SU-DHL-6 (cell line): ENCODE data around the gene FBXW5.

Source experiments
- H2AFZ ChIP-seq: fragments of 200-600 bp; sonication (generic); 2 replicates; pipeline ENCODE4 v1.6.1; 2014; ENCODE audit warnings: low read depth, mild to moderate bottlenecking, moderate library complexity, mixed read lengths, antibody characterized with exemption, low read length; ENCODE audit not compliant: severe bottlenecking
- H3F3A ChIP-seq: fragments of 200-600 bp; shearing (Covaris generic); 2 replicates; pipeline ENCODE4 v1.6.0; 2016; ENCODE audit warnings: antibody characterized with exemption, mild to moderate bottlenecking; ENCODE audit not compliant: insufficient read depth
- H3K27ac ChIP-seq: fragments of 200-600 bp; sonication (generic); 2 replicates; pipeline ENCODE4 v1.5.1; 2016; ENCODE audit warnings: low read depth, mild to moderate bottlenecking, low read length, moderate library complexity, mixed read lengths
- H3K27me3 ChIP-seq: fragments of 200-600 bp; sonication (generic), shearing (Covaris generic); 2 replicates; pipeline ENCODE4 v1.6.0; 2014; ENCODE audit warnings: mild to moderate bottlenecking, low read length
- H3K36me3 ChIP-seq: fragments of 200-600 bp; sonication (generic); 2 replicates; pipeline ENCODE4 v1.6.1; 2014; ENCODE audit warnings: mild to moderate bottlenecking, low read length, mixed read lengths
- H3K4me2 ChIP-seq: fragments of 300-600, 200-600 bp; shearing (Covaris generic), sonication (generic); 2 replicates; pipeline ENCODE4 v1.6.0; 2014; ENCODE audit warnings: low read length, low read depth, mild to moderate bottlenecking; ENCODE audit not compliant: poor library complexity, severe bottlenecking
- H3K4me3 ChIP-seq: fragments of 200-600 bp; sonication (generic); 2 replicates; pipeline ENCODE4 v1.5.1; 2014; ENCODE audit warnings: antibody characterized with exemption, low read length, mild to moderate bottlenecking, mixed read lengths; ENCODE audit not compliant: insufficient read depth, poor library complexity, severe bottlenecking
- H3K79me2 ChIP-seq: fragments of 200-600 bp; sonication (generic); 2 replicates; pipeline ENCODE4 v1.6.1; 2014; ENCODE audit warnings: mild to moderate bottlenecking, low read length, moderate library complexity; ENCODE audit not compliant: insufficient read depth
- H3K9ac ChIP-seq: fragments of 200-600 bp; sonication (generic); 2 replicates; pipeline ENCODE4 v1.7.0; 2014; ENCODE audit warnings: mild to moderate bottlenecking, low read length
- H3K9me2 ChIP-seq: fragments of 200-600 bp; sonication (generic); replicated peaks from 2 replicates; pipeline ENCODE4 v1.6.1; 2014; ENCODE audit warnings: low read length; ENCODE audit not compliant: insufficient read depth
- H3K9me3 ChIP-seq: fragments of 200-600 bp; sonication (generic); 2 replicates; pipeline ENCODE4 v1.6.1; 2014; ENCODE audit warnings: low read length, mixed read lengths; ENCODE audit not compliant: insufficient read depth
- H4K20me1 ChIP-seq: fragments of 200-600 bp; sonication (generic); 2 replicates; pipeline ENCODE4 v1.6.1; 2014; ENCODE audit warnings: low read depth, mild to moderate bottlenecking, antibody characterized with exemption, low read length, moderate library complexity, mixed read lengths
- EZH2phosphoT487 ChIP-seq: fragments of 200-600 bp; sonication (generic), shearing (Covaris generic); conservative IDR thresholded peaks from 2 replicates; pipeline ENCODE4 v1.6.1; 2018; ENCODE audit warnings: mild to moderate bottlenecking, antibody characterized with exemption, low read length, moderate library complexity, mixed read lengths
- TF ChIP-seq, protein P1 (sequence below): fragments of 200-600 bp; sonication (generic); IDR thresholded peaks from one replicate; pipeline ENCODE4 v1.5.1; 2017; ENCODE audit warnings: antibody characterized with exemption, mild to moderate bottlenecking, low read length, moderate library complexity; ENCODE audit not compliant: insufficient read depth, poor library complexity, severe bottlenecking

The FBXW5 gene

GRCh38 chr9:136957461-136957860 lies 12.9 kb upstream of the FBXW5 start:
- Histone ChIP-seq H2AFZ (no peak overlapping the region), H4K20me1 (no peaks in the 10 kb centered on the region), H3K79me2 (no peaks in the 10 kb centered on the region), H3K9ac (no peak overlapping the region), H3K9me3 (no peaks in the 10 kb centered on the region), H3K4me2 (no peak overlapping the region), H3F3A (no peaks in the 10 kb centered on the region), H3K36me3 (no peaks in the 10 kb centered on the region), H3K27me3 (no peaks in the 10 kb centered on the region), H3K9me2 (no peaks in the 10 kb centered on the region), H3K27ac (no peak overlapping the region), H3K4me3 (no peak overlapping the region)
- TF ChIP-seq, protein P1, sequence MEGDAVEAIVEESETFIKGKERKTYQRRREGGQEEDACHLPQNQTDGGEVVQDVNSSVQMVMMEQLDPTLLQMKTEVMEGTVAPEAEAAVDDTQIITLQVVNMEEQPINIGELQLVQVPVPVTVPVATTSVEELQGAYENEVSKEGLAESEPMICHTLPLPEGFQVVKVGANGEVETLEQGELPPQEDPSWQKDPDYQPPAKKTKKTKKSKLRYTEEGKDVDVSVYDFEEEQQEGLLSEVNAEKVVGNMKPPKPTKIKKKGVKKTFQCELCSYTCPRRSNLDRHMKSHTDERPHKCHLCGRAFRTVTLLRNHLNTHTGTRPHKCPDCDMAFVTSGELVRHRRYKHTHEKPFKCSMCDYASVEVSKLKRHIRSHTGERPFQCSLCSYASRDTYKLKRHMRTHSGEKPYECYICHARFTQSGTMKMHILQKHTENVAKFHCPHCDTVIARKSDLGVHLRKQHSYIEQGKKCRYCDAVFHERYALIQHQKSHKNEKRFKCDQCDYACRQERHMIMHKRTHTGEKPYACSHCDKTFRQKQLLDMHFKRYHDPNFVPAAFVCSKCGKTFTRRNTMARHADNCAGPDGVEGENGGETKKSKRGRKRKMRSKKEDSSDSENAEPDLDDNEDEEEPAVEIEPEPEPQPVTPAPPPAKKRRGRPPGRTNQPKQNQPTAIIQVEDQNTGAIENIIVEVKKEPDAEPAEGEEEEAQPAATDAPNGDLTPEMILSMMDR, result no peak

DNA sequence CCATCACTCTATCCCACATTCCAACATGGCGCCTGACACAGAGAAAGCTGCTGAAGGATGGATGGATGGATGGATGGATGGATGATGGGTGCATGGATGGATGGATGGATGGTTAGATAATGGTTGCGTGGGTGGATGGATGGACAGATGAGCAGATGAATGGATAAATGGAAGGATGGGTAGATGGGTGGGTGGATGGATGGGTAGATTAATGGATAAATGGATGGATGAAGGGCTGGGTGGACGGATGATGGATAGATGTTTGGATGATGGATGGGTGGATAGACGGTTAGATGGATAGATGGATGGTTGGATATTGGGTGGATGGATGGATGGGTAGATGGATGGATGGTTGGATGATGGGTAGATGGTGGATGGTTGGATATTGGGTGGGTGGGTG lies 12.1 kb upstream of the FBXW5 start:
- H3K9me3 ChIP-seq, result no peaks in the 10 kb centered on the region
- H4K20me1 ChIP-seq, result no peaks in the 10 kb centered on the region
- no peaks in the 10 kb centered on the region for H3K9me2 ChIP-seq
- H3K27ac ChIP-seq, result no peak overlapping the region
- H3K4me2 ChIP-seq, result no peak overlapping the region
- no peak for TF ChIP-seq EZH2phosphoT487
- TF ChIP-seq, protein P1, result no peak
- H3K27me3 ChIP-seq, result no peaks in the 10 kb centered on the region
- H3K4me3 ChIP-seq, result no peak overlapping the region
- no peak overlapping the region for H2AFZ ChIP-seq
- no peaks in the 10 kb centered on the region for H3K79me2 ChIP-seq
- no peak overlapping the region for H3K9ac ChIP-seq
- H3F3A ChIP-seq, result no peaks in the 10 kb centered on the region
- no peaks in the 10 kb centered on the region for H3K36me3 ChIP-seq

GRCh38 chr9:136955943-136956335 lies 11.4 kb upstream of the FBXW5 start:
- H3K9me2 ChIP-seq, result no peaks in the 10 kb centered on the region
- H3K27me3 ChIP-seq, result no peaks in the 10 kb centered on the region
- no peaks in the 10 kb centered on the region for H3K79me2 ChIP-seq
- no peaks in the 10 kb centered on the region for H3F3A ChIP-seq
- no peak overlapping the region for H3K27ac ChIP-seq
- H3K4me2 ChIP-seq, result no peak overlapping the region
- H3K9ac ChIP-seq, result no peak overlapping the region
- no peaks in the 10 kb centered on the region for H4K20me1 ChIP-seq
- H3K36me3 ChIP-seq, result no peaks in the 10 kb centered on the region
- no peak overlapping the region for H2AFZ ChIP-seq
- TF ChIP-seq, protein P1, result no peak
- no peak for TF ChIP-seq EZH2phosphoT487
- H3K4me3 ChIP-seq, result no peak overlapping the region
- H3K9me3 ChIP-seq, result no peaks in the 10 kb centered on the region
